Stimulated activated CD4-positive, alpha-beta T cell treated with anti-CD3 and anti-CD28 coated beads, Interleukin-15, amount 100 ng/mL, for 48 hours (primary cell): ENCODE results near the gene RNF13.

Experiments used
- DNase-seq, 2 donors: peaks; one replicate each; pipeline ENCODE4 v3.0.0-alpha.2; 2020; ENCODE audit warnings: low read depth in 2 of 2

The RNF13 gene

DNA sequence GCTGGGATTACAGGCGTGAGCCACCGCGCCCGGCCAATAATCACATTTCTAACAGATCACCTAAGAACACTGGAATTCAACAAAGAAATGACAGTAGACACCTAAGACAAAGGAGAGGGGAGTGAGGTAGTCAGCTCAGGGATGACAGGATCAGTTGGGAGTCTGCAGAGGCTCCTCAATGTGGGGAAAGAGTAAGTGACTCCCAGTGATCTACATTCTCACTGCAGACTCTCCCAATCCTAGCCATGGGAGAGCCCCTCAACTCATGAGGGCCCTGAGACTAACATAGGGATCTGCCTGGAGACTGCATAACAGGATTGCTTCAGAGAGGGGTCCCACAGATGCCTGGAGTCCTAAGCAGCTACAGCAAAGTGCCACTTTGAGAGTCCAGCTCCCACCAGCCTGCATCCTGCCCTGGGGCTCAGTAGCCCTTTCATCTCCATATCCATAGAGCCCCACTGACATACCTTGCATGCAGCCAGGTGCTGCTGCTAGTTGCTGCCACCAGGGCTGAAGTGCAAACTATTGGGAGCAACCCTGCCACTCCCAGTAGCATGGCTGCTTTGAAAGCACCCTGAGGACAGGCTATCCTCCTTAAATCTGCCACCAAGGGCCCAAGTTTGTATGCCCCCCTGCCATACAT, 179.5 kb downstream of the RNF13 start:
- no peak for DNase-seq

GRCh38 chr3:149998946-149999345, 185.9 kb downstream of the RNF13 start:
- no peak for DNase-seq

DNA sequence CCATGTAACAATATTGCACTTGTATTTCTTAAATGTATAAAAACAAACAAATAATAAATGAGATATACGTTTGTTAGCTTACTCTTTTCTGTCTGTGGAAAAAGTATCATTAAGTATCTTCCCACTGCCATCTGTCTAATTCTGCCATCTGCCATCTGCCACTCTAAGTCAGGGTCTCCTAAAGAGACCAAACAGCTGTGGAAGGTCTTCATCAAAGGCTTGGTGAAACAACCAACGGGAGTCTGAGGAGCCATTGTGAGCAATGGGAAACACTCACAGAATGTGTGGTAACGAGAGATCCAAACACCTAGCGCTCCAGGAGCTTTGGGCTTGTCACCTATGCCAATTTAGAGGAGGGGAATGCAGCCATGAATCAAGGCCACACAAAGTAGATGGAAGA, 186.4 kb downstream of the RNF13 start:
- DNase-seq, result no peak

- DNase-seq, result no peak
Measured at GRCh38 chr3:150000641-150001040, 187.6 kb downstream of the RNF13 start.

GRCh38 chr3:150005243-150006112, 192.5 kb downstream of the RNF13 start:
- DNase-seq, result no peak

GRCh38 chr3:150006794-150007193, 193.8 kb downstream of the RNF13 start:
- no peak for DNase-seq
